H1 (cell line): Measurements from ENCODE around the gene DDX21. TPM values are rescaled to one million over a fixed set of nuclear protein-coding genes. Genes with fewer than 3 reads are reported as not detected.

Experiments
- CTCF ChIA-PET: fragments of 300-600 bp; sonication (Branson Sonifier 250); formaldehyde crosslinking; loops from one replicate; lab custom pipeline; 2021; ENCODE audit not compliant: partially characterized antibody; lab: Charles Lee
- POLR2A ChIA-PET: fragments of 300-600 bp; sonication (Branson Sonifier 250); formaldehyde crosslinking; loops from one replicate; lab custom pipeline; 2021; ENCODE audit warnings: inconsistent platforms; ENCODE audit not compliant: partially characterized antibody; lab: Charles Lee
- DNase-seq, 2 experiments: peaks; one replicate each; pipeline versions ENCODE4 v3.0.0 to v3.0.0-alpha.2; 2010 to 2022; ENCODE audit warnings: low spot score in 2 of 2, low read depth in 1 of 2, mixed read lengths in 1 of 2
- FAIRE-seq: peaks from 2 replicates; lab custom pipeline; 2011; peaks lifted over from hg19 to GRCh38; lab: Jason Lieb, UNC
- H2AFZ ChIP-seq: 2 replicates; pipeline ENCODE4 v1.8.1; 2012; ENCODE audit warnings: low read length, inconsistent platforms
- H2AK5ac ChIP-seq: 2 replicates; pipeline ENCODE4 v1.6.1; 2013; ENCODE audit warnings: low read depth, low read length
- H2BK120ac ChIP-seq: replicated peaks from 2 replicates; pipeline ENCODE3; 2013; ENCODE audit warnings: low read depth, low read length, inconsistent platforms
- H2BK12ac ChIP-seq: 2 replicates; pipeline ENCODE4 v1.6.1; 2013; ENCODE audit warnings: low read depth, low read length
- H2BK15ac ChIP-seq: 2 replicates; pipeline ENCODE4 v1.6.1; 2013; ENCODE audit warnings: low read length
- H2BK20ac ChIP-seq: 2 replicates; pipeline ENCODE4 v1.6.1; 2013; ENCODE audit warnings: low read length
- H2BK5ac ChIP-seq: 2 replicates; pipeline ENCODE4 v1.6.1; 2013; ENCODE audit warnings: low read depth, low read length
- H3K14ac ChIP-seq: 2 replicates; pipeline ENCODE4 v1.6.1; 2013; ENCODE audit warnings: inconsistent platforms; ENCODE audit not compliant: insufficient read length
- H3K18ac ChIP-seq: 2 replicates; pipeline ENCODE4 v1.6.1; 2013; ENCODE audit warnings: low read length; ENCODE audit errors: extremely low read depth
- H3K23ac ChIP-seq: 2 replicates; pipeline ENCODE4 v1.6.1; 2013; ENCODE audit warnings: inconsistent platforms; ENCODE audit not compliant: insufficient read length
- H3K23me2 ChIP-seq: 2 replicates; pipeline ENCODE4 v1.6.1; 2013; ENCODE audit warnings: low read depth, low read length
- H3K27ac ChIP-seq: 2 replicates; pipeline ENCODE4 v1.6.1; 2011; ENCODE audit warnings: low read depth, low read length, inconsistent platforms
- H3K27me3 ChIP-seq, 4 experiments: replicated peaks in 1 of 4; 1 replicate in 1 of 4; 2 replicates in 3 of 4; pipeline versions ENCODE4 v1.6.1 to v1.8.1; 2011 to 2013; ENCODE audit warnings: low read length in 3 of 4, mild to moderate bottlenecking in 3 of 4, inconsistent platforms in 2 of 4, mixed read lengths in 2 of 4, moderate library complexity in 1 of 4; ENCODE audit not compliant: control insufficient read depth in 3 of 4, insufficient read depth in 3 of 4; ENCODE audit errors: extremely low read depth in 1 of 4
- H3K36me3 ChIP-seq, 4 experiments: 2 replicates each; pipeline versions ENCODE4 v1.6.1 to v1.8.1; 2011 to 2013; ENCODE audit warnings: mild to moderate bottlenecking in 4 of 4, low read length in 3 of 4, moderate library complexity in 2 of 4, control low read depth in 1 of 4, inconsistent platforms in 1 of 4; ENCODE audit not compliant: insufficient read depth in 4 of 4, control insufficient read depth in 2 of 4
- H3K4ac ChIP-seq: replicated peaks from 2 replicates; pipeline ENCODE3; 2013; ENCODE audit warnings: low read length, low read depth, mixed read lengths, inconsistent platforms; ENCODE audit not compliant: insufficient read length
- H3K4me1 ChIP-seq, 4 experiments: replicated peaks in 1 of 4; 1 replicate in 1 of 4; 2 replicates in 3 of 4; pipeline versions ENCODE4 v1.6.1 to v1.8.1; 2011 to 2013; ENCODE audit warnings: low read length in 3 of 4, inconsistent platforms in 2 of 4, mixed read lengths in 1 of 4; ENCODE audit not compliant: insufficient read depth in 4 of 4, control insufficient read depth in 3 of 4
- H3K4me2 ChIP-seq, 2 experiments: 2 replicates each; pipeline versions ENCODE4 v1.6.1 to v1.8.1; 2011 to 2013; ENCODE audit warnings: low read depth in 2 of 2, low read length in 2 of 2, control low read depth in 1 of 2, inconsistent platforms in 1 of 2, mild to moderate bottlenecking in 1 of 2; ENCODE audit not compliant: insufficient read depth in 1 of 2
- H3K4me3 ChIP-seq, 4 experiments: fragments of 200-600, 300-600 bp in 1 of 4; sonication (generic), shearing (Covaris generic), sonication (Bioruptor Twin) in 1 of 4; 2 replicates each; pipeline versions ENCODE4 v1.5.1 to v1.8.1; 2011 to 2016; ENCODE audit warnings: low read length in 4 of 4, low read depth in 3 of 4, control low read depth in 2 of 4, inconsistent platforms in 2 of 4, mild to moderate bottlenecking in 2 of 4, mixed read lengths in 1 of 4, moderate library complexity in 1 of 4; ENCODE audit not compliant: insufficient read depth in 2 of 4; ENCODE audit errors: extremely low read depth in 1 of 4
- H3K56ac ChIP-seq: replicated peaks from 2 replicates; pipeline ENCODE3; 2013; ENCODE audit warnings: low read depth, mild to moderate bottlenecking, mixed read lengths, low read length, inconsistent platforms; ENCODE audit not compliant: insufficient read length
- H3K79me1 ChIP-seq: 2 replicates; pipeline ENCODE4 v1.6.1; 2013; ENCODE audit warnings: low read depth, low read length, control low read depth
- H3K79me2 ChIP-seq, 2 experiments: 2 replicates each; pipeline versions ENCODE4 v1.6.1 to v1.8.1; 2012 to 2013; ENCODE audit warnings: low read length in 2 of 2, mild to moderate bottlenecking in 2 of 2, inconsistent platforms in 1 of 2; ENCODE audit not compliant: insufficient read depth in 2 of 2, control insufficient read depth in 1 of 2
- H3K9ac ChIP-seq, 4 experiments: replicated peaks in 1 of 4; 1 replicate in 1 of 4; 2 replicates in 3 of 4; pipeline versions ENCODE4 v1.6.1 to v1.8.1; 2011 to 2013; ENCODE audit warnings: low read depth in 3 of 4, low read length in 3 of 4, control low read depth in 2 of 4, mild to moderate bottlenecking in 2 of 4, moderate library complexity in 2 of 4, inconsistent platforms in 1 of 4; ENCODE audit errors: extremely low read depth in 1 of 4
- H3K9me3 ChIP-seq, 2 experiments: 2 replicates each; pipeline versions ENCODE4 v1.6.1 to v1.8.1; 2012 to 2013; ENCODE audit warnings: mild to moderate bottlenecking in 2 of 2, moderate library complexity in 2 of 2, control low read depth in 1 of 2, inconsistent platforms in 1 of 2, low read depth in 1 of 2, low read length in 1 of 2, mixed read lengths in 1 of 2; ENCODE audit not compliant: insufficient read depth in 2 of 2
- H4K20me1 ChIP-seq, 2 experiments: replicated peaks in 1 of 2; 2 replicates each; pipeline versions ENCODE3 to v1.8.1; 2011 to 2013; ENCODE audit warnings: inconsistent platforms in 2 of 2, low read length in 2 of 2, mild to moderate bottlenecking in 1 of 2; ENCODE audit not compliant: insufficient read depth in 2 of 2, control insufficient read depth in 1 of 2
- H4K5ac ChIP-seq: 2 replicates; pipeline ENCODE4 v1.6.1; 2013; ENCODE audit warnings: low read length, low read depth, mixed read lengths, inconsistent platforms; ENCODE audit not compliant: insufficient read length
- H4K8ac ChIP-seq: 2 replicates; pipeline ENCODE4 v1.8.0; 2013; ENCODE audit warnings: mild to moderate bottlenecking, moderate library complexity, low read length, inconsistent platforms; ENCODE audit not compliant: insufficient read depth; ENCODE audit errors: extremely low read depth
- H4K91ac ChIP-seq: replicated peaks from 2 replicates; pipeline ENCODE3; 2013; ENCODE audit warnings: low read length, mixed read lengths, inconsistent platforms; ENCODE audit not compliant: insufficient read length
- CTBP2 ChIP-seq: IDR thresholded peaks from 2 replicates; pipeline ENCODE4 v1.7.0; 2011; ENCODE audit warnings: borderline replicate concordance, mild to moderate bottlenecking, moderate library complexity, mixed read lengths, low read length; ENCODE audit not compliant: insufficient read depth, insufficient read length
- POLR2AphosphoS5 ChIP-seq: IDR thresholded peaks from 2 replicates; pipeline ENCODE4 v1.6.1; 2011; ENCODE audit warnings: low read depth, low read length
- whole genome bisulfite sequencing, 2 experiments: shearing (Covaris generic) in 1 of 2; methylation state at CpG; one replicate each; pipeline versions ENCODE4 v1.1.6 to v1.1.7; 2013 to 2015; ENCODE audit warnings: low lambda C conversion rate in 2 of 2, mixed read lengths in 2 of 2, inconsistent platforms in 1 of 2, low coverage in 1 of 2, missing lambda C conversion rate in 1 of 2; ENCODE audit not compliant: insufficient replicate concordance in 2 of 2, insufficient coverage in 1 of 2, insufficient read length in 1 of 2; ENCODE audit errors: extremely low coverage in 1 of 2, missing lambda C conversion rate in 1 of 2; 5-methylcytosine and 5-hydroxymethylcytosine counted together
- polyA plus RNA-seq, 7 experiments: library from polyadenylated mRNA; depleted of rRNA in 3 of 7; stranded (reverse) in 5 of 7; unstranded in 2 of 7; fragments of >200 nt in 5 of 7; fragments of 200-250 nt in 2 of 7; gene quantifications; 1 replicate in 5 of 7; 2 replicates in 1 of 7; 4 replicates in 1 of 7; pipeline versions ENCODE4 v1.2.1 to v1.2.3, GENCODE V29; 2011 to 2013; ENCODE audit warnings: missing spikeins in 2 of 7, mixed read lengths in 2 of 7
- total RNA-seq: library from RNA; stranded (reverse); fragmentation: NEBNext Ultra II Directional; extraction: Animal tissue kit (Norgen Biotek cat#: 25700); gene quantifications from 2 replicates; pipeline ENCODE4 v1.2.1, GENCODE V29; 2021

The DDX21 gene
- total and polyA plus RNA-seq, 2 of the 8 experiments (the other 6 are each of a cell fraction or from before 2014, with no cell fraction given) = 67.0 to 195 TPM

DNA sequence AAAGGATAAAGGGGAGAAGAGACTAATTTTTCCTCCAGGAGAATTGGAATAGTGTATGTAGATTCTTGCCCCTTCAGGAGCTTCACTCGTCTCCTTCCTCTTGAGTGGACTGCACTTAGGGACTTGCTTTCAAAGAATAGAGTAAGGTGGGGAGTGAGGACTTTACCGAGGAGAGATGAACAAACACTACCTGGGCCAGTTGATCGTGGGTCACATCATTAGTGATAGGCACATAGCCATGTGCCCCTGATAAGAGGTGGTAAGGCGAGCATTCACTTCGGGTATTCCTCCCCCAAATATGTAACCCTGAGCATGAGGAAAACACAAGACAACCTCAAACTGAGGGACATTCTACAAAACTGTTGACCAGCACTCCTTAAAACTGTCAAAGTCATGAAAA, 18.0 kb downstream of the DDX21 start:
- WGBS, 2 experiments = 89% methylated on average over 5 of the region's 5 CpGs; no CpG with 5 or more reads in 1 of the 2 experiments
- peaks cover 44 to 97% (median 86%) of the 10 kb centered on the region in 4 experiments for H3K36me3 ChIP-seq
- H3K14ac ChIP-seq = no peak overlapping the region
- no peak overlapping the region for H2BK15ac ChIP-seq
- H2BK20ac ChIP-seq = no peak overlapping the region
- H3K4ac ChIP-seq = no peak overlapping the region
- no peak overlapping the region for H4K8ac ChIP-seq
- peaks cover 3 to 10% of the 10 kb centered on the region in 2 experiments for H4K20me1 ChIP-seq
- CTCF ChIA-PET = interaction anchor here (0.8 to 1.5 kb wide), 2 partner anchors 15 to 18 kb away, joined by 3 to 7 read pairs; partner anchors contain the start of gene DDX21
- H3K27ac ChIP-seq = no peak overlapping the region
- TF ChIP-seq POLR2AphosphoS5 (0 out of 2 replicates have a peak, but pooled peaks have one; percentile 30), CTBP2 (no peak)
- TF ChIP-seq, all 59 proteins: peak for 1
- Histone ChIP-seq H3K27me3 (no peaks in the 10 kb centered on the region), H3K9ac (no peak overlapping the region), H3K79me2 (no peaks in the 10 kb centered on the region), H3K4me2 (no peak overlapping the region), H2BK12ac (no peak overlapping the region), H3K56ac (no peak overlapping the region), H2AK5ac (no peak overlapping the region), H2BK5ac (no peak overlapping the region), H3K9me3 (no peaks in the 10 kb centered on the region), H2AFZ (no peak overlapping the region), H4K5ac (no peak overlapping the region), H3K4me3 (no peak overlapping the region), H3K4me1 (no peaks in the 10 kb centered on the region), H3K18ac (no peak overlapping the region), H4K91ac (no peak overlapping the region), H3K23ac (no peak overlapping the region), H3K23me2 (no peaks in the 10 kb centered on the region), H3K79me1 (no peaks in the 10 kb centered on the region), H2BK120ac (no peak overlapping the region)
- POLR2A ChIA-PET = interaction anchor here (1.4 kb wide), 1 partner anchor 14 kb away, joined by 5 read pairs; no protein-coding TSS in a partner anchor
- no peak for DNase-seq
- no peak for FAIRE-seq
